Measurements from ENCODE around the gene MPZL3. TPM values are rescaled to one million over a fixed set of nuclear protein-coding genes. Genes with fewer than 3 reads are reported as not detected.

Gene MPZL3
- total and polyA plus RNA-seq, 2 experiments from 2014 or later = 0.92 to 2.9 TPM

GRCh38 chr11:118263695-118264568, 11.8 kb upstream of the MPZL3 start, which contains the start of gene MPZL2:
TSS of gene MPZL2 (minus strand) at chr11:118264297. CDS start at chr11:118264153, 144 bp downstream.
- H3K27me3 Mint-ChIP-seq (ENCODE audit: insufficient read depth, low read depth, poor library complexity) = peaks cover 30% of the 10 kb centered on the region
- peak; percentile 76 for DNase-seq (ENCODE audit: low spot score)
- peak within 1 kb of the TSS; percentile 94 for H2AFZ ChIP-seq

DNA sequence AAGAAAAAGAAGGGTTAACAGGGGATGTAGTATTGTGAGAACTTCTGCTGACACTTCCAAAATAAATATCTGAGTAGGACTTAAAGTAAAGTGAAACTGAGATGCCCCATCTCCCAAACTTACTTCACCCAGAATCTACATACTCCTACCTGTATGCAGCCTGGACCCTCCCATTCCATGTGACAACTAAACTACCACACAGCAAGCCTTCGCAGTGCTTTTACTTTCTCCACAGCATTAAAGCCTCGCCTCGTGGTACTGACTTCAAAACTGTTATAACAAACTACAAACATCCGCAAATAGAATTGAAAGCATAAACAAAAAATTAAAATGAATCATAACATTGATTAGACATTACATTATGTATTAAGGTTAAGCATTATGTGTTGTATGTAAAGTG, 10.9 kb upstream of the MPZL3 start:
- peaks cover 9% of the 10 kb centered on the region for H3K36me3 Mint-ChIP-seq (ENCODE audit: low read depth)
- DNase-seq (ENCODE audit: low spot score) = no peak
- Histone ChIP-seq H3K79me2 (replicated peaks; ENCODE audit: insufficient read depth) (no peaks in the 10 kb centered on the region), H3K9me2 (ENCODE audit: insufficient read depth) (no peaks in the 10 kb centered on the region), H2AFZ (no peak overlapping the region), H4K20me1 (replicated peaks; ENCODE audit: insufficient read depth) (no peaks in the 10 kb centered on the region), H3K36me3 (ENCODE audit: insufficient read depth) (no peaks in the 10 kb centered on the region), H3K27me3 (ENCODE audit: insufficient read depth) (peaks cover 47% of the 10 kb centered on the region), H3F3A (replicated peaks; ENCODE audit: low read depth) (no peaks in the 10 kb centered on the region), H3K27ac (ENCODE audit: low read depth) (no peak overlapping the region), H3K4me2 (peak overlapping the region; percentile 73), H3K4me3 (peak overlapping the region; percentile 46; the same call in 1 of the 2 replicates), H3K4me1 (ENCODE audit: insufficient read depth) (peaks cover 25% of the 10 kb centered on the region)
- peaks cover 31% of the 10 kb centered on the region for H3K4me1 Mint-ChIP-seq
- peaks cover 30% of the 10 kb centered on the region for H3K27me3 Mint-ChIP-seq (ENCODE audit: insufficient read depth, low read depth, poor library complexity)
- no peaks in the 10 kb centered on the region for H3K9me3 Mint-ChIP-seq
- no peak overlapping the region for H3K27ac Mint-ChIP-seq
- no peak for ATAC-seq
- peak overlapping the region; percentile 76 for H3K4me3 Mint-ChIP-seq
- TF ChIP-seq EZH2 (IDR thresholded peaks at IDR 0.05; ENCODE audit: low read depth, unreplicated experiment) = no peak
- TF ChIP-seq ZNF114 (CRISPR knock-in tag; IDR thresholded peaks at IDR 0.05) = no peak
- TF ChIP-seq POLR2AphosphoS5 (IDR thresholded peaks at IDR 0.05; ENCODE audit: low read depth) = no peak
- TF ChIP-seq, protein P1, sequence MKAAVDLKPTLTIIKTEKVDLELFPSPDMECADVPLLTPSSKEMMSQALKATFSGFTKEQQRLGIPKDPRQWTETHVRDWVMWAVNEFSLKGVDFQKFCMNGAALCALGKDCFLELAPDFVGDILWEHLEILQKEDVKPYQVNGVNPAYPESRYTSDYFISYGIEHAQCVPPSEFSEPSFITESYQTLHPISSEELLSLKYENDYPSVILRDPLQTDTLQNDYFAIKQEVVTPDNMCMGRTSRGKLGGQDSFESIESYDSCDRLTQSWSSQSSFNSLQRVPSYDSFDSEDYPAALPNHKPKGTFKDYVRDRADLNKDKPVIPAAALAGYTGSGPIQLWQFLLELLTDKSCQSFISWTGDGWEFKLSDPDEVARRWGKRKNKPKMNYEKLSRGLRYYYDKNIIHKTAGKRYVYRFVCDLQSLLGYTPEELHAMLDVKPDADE (IDR thresholded peaks at IDR 0.05) = no peak
- no peak for TF ChIP-seq EZH2phosphoT487 (IDR thresholded peaks at IDR 0.05; ENCODE audit: unreplicated experiment)
- TF ChIP-seq STAT1 (IDR thresholded peaks at IDR 0.05; ENCODE audit: unreplicated experiment) = no peak
- no peak for TF ChIP-seq ZNF331 (CRISPR knock-in tag; IDR thresholded peaks at IDR 0.05; ENCODE audit: low read depth)
- TF ChIP-seq REST (IDR thresholded peaks at IDR 0.05; ENCODE audit: unreplicated experiment) = no peak
- TF ChIP-seq JUNB (IDR thresholded peaks at IDR 0.05; ENCODE audit: unreplicated experiment) = no peak
- TF ChIP-seq NANOG (IDR thresholded peaks at IDR 0.05; ENCODE audit: borderline replicate concordance) = no peak

More at GRCh38 chr11:118263695-118264568, 11.8 kb upstream of the MPZL3 start, which contains the start of gene MPZL2:
- Histone ChIP-seq H3K4me3 (peak within 1 kb of the TSS; percentile 46), H3F3A (replicated peaks; ENCODE audit: low read depth) (no peaks in the 10 kb centered on the region), H4K20me1 (replicated peaks; ENCODE audit: insufficient read depth) (no peaks in the 10 kb centered on the region), H3K36me3 (ENCODE audit: insufficient read depth) (no peaks in the 10 kb centered on the region), H3K9me2 (ENCODE audit: insufficient read depth) (no peaks in the 10 kb centered on the region), H3K4me1 (ENCODE audit: insufficient read depth) (peaks cover 25% of the 10 kb centered on the region), H3K79me2 (replicated peaks; ENCODE audit: insufficient read depth) (no peaks in the 10 kb centered on the region), H3K27me3 (ENCODE audit: insufficient read depth) (peaks cover 48% of the 10 kb centered on the region), H3K4me2 (peak within 1 kb of the TSS; percentile 73), H3K27ac (ENCODE audit: low read depth) (no peak within 1 kb of the TSS)
- Mint-ChIP-seq H3K4me3 (peak within 1 kb of the TSS; percentile 76), H3K9me3 (no peaks in the 10 kb centered on the region), H3K27ac (peak within 1 kb of the TSS; percentile 21; the same call in 1 of the 2 replicates), H3K36me3 (ENCODE audit: low read depth) (peaks cover 5% of the 10 kb centered on the region), H3K4me1 (peaks cover 31% of the 10 kb centered on the region)
- TF ChIP-seq STAT1 (IDR thresholded peaks at IDR 0.05; ENCODE audit: unreplicated experiment) (no peak), POLR2AphosphoS5 (IDR thresholded peaks at IDR 0.05; ENCODE audit: low read depth) (0 out of 2 replicates have a peak, but pooled peaks have one; percentile 11), NANOG (IDR thresholded peaks at IDR 0.05; ENCODE audit: borderline replicate concordance) (no peak), ZNF331 (CRISPR knock-in tag; IDR thresholded peaks at IDR 0.05; ENCODE audit: low read depth) (no peak), JUNB (IDR thresholded peaks at IDR 0.05; ENCODE audit: unreplicated experiment) (no peak), EZH2 (IDR thresholded peaks at IDR 0.05; ENCODE audit: low read depth, unreplicated experiment) (no peak)
- TF ChIP-seq, protein P1 (IDR thresholded peaks at IDR 0.05) = no peak
- ATAC-seq = peak; percentile 85

All from GM23338 (cell line).